ENCODE results near the gene KRTAP22-1. TPM values are rescaled to one million over a fixed set of nuclear protein-coding genes. Genes with fewer than 3 reads are reported as not detected.

Gene KRTAP22-1
- total RNA-seq, result not detected

- no peak within 1 kb of the TSS for H3K4me3 ChIP-seq (ENCODE audit: low read depth, poor library complexity, severe bottlenecking)
- TF ChIP-seq CTCF (IDR thresholded peaks at IDR 0.05), result no peak
- no peak for TF ChIP-seq POLR2A (IDR thresholded peaks at IDR 0.05)
- intact Hi-C loops (cut with DNase I; ENCODE audit: low total_unique reads), result no loop called here
- no peak for DNase-seq (ENCODE audit: low spot score in 2 of 2)
- 0 to 89% methylated on average over 1 of the region's 1 CpG for WGBS, 2 donors
These were observed at the start of gene KRTAP22-1 for GRCh38 chr21:30600787-30601186. TSS of gene KRTAP22-1 (plus strand) at chr21:30601087.

- WGBS, 2 donors, result 75 to 92% methylated on average over 1 of the region's 1 CpG
- intact Hi-C loops (cut with DNase I; ENCODE audit: low total_unique reads), result no loop called here
- no peak for TF ChIP-seq POLR2A (IDR thresholded peaks at IDR 0.05)
- no peak for DNase-seq (ENCODE audit: low spot score in 2 of 2)
- H3K4me3 ChIP-seq (ENCODE audit: low read depth, poor library complexity, severe bottlenecking), result no peak overlapping the region
These were observed 48.1 kb upstream of the KRTAP22-1 start for GRCh38 chr21:30552782-30553181.

- TF ChIP-seq CTCF (IDR thresholded peaks at IDR 0.05), result no peak
- TF ChIP-seq POLR2A (IDR thresholded peaks at IDR 0.05), result no peak
- DNase-seq (ENCODE audit: low spot score in 2 of 2), result no peak
- WGBS, 2 donors, result 90 to 92% methylated on average over 2 of the region's 2 CpGs
- no peak overlapping the region for H3K4me3 ChIP-seq (ENCODE audit: low read depth, poor library complexity, severe bottlenecking)
- intact Hi-C loops (cut with DNase I; ENCODE audit: low total_unique reads), result no loop called here
These were observed 45.8 kb upstream of the KRTAP22-1 start for GRCh38 chr21:30555095-30555494.

GRCh38 chr21:30561264-30561895, 39.5 kb upstream of the KRTAP22-1 start, which contains the start of gene KRTAP19-7:
TSS of gene KRTAP19-7 (minus strand) at chr21:30561314. CDS start at chr21:30561289, 25 bp downstream.
- TF ChIP-seq CTCF (IDR thresholded peaks at IDR 0.05) (no peak), POLR2A (IDR thresholded peaks at IDR 0.05) (no peak)
- no peak within 1 kb of the TSS for H3K4me3 ChIP-seq (ENCODE audit: low read depth, poor library complexity, severe bottlenecking)
- 63 to 78% methylated on average over 2 of the region's 2 CpGs for WGBS, 2 donors
- DNase-seq (ENCODE audit: low spot score in 2 of 2), result no peak
- intact Hi-C loops (cut with DNase I; ENCODE audit: low total_unique reads), result no loop called here

- intact Hi-C loops (cut with DNase I; ENCODE audit: low total_unique reads), result no loop called here
- DNase-seq (ENCODE audit: low spot score in 2 of 2), result no peak
- 59 to 62% methylated on average over 2 of the region's 2 CpGs for WGBS, 2 donors
- H3K4me3 ChIP-seq (ENCODE audit: low read depth, poor library complexity, severe bottlenecking), result no peak overlapping the region
- no peak for TF ChIP-seq CTCF (IDR thresholded peaks at IDR 0.05)
- TF ChIP-seq POLR2A (IDR thresholded peaks at IDR 0.05), result no peak
These were observed 38.9 kb upstream of the KRTAP22-1 start for GRCh38 chr21:30561957-30562356.

GRCh38 chr21:30563072-30563471, 37.8 kb upstream of the KRTAP22-1 start:
- H3K4me3 ChIP-seq (ENCODE audit: low read depth, poor library complexity, severe bottlenecking), result no peak overlapping the region
- DNase-seq (ENCODE audit: low spot score in 2 of 2), result no peak
- TF ChIP-seq CTCF (IDR thresholded peaks at IDR 0.05) (no peak), POLR2A (IDR thresholded peaks at IDR 0.05) (no peak)
- WGBS, 2 donors, result 65 to 82% methylated on average over 6 of the region's 6 CpGs
- intact Hi-C loops (cut with DNase I; ENCODE audit: low total_unique reads), result no loop called here
